Posterior vena cava (tissue), 2 donors: ENCODE data around the gene HMCES. TPM values are rescaled to one million over a fixed set of nuclear protein-coding genes. Genes with fewer than 3 reads are reported as not detected.
A peak's percentile ranks its signal among the peaks of the same experiment; 100 is the strongest.
"Not testable (repeated sequence)": the region's sequence is repeated elsewhere in the genome, so short reads cannot be mapped to it uniquely, and the experiment has no call there.

Experiments used
- DNase-seq: peaks from one replicate; pipeline ENCODE4 v3.0.0-alpha.2; 2020; ENCODE audit warnings: low spot score
- intact Hi-C, 2 donors: fragments of 100-400 bp; cut with DNase I; formaldehyde crosslinking; loops; one replicate each; pipeline versions ENCODE4 v1.14.1 to v1.14.2; 2022 to 2023
- total RNA-seq, 2 donors: library from RNA; stranded (reverse); fragmentation: NEBNext Ultra II Directional; extraction: Animal tissue kit (Norgen Biotek cat#: 25700); gene quantifications; one replicate each; pipeline ENCODE4 v1.2.1, GENCODE V29; 2021
- donor health status: DM: yes; HTN: yes; CAD: no.
- donor health status: DM: yes; HTN: yes; CAD: no.

HMCES gene
- total RNA-seq, 2 donors from 2014 or later: 24.5 to 25.2 TPM

- intact Hi-C loops: no loop called here
- no peak for DNase-seq
These were observed 25.9 kb upstream of the HMCES start for GRCh38 chr3:129252748-129253147.

GRCh38 chr3:129254536-129255230 is 24.0 kb upstream of the HMCES start:
- DNase-seq: peak; percentile 48
- intact Hi-C loops: no loop called here

- no peak for DNase-seq
- intact Hi-C loops: loop anchor here in 1 of 2 donors (1.0 kb wide), 1 partner anchor 225 kb away; no protein-coding TSS in a partner anchor
These were observed 22.4 kb upstream of the HMCES start for GRCh38 chr3:129256270-129256669.

- DNase-seq: peak; percentile 60
- intact Hi-C loops: no loop called here
These were observed 21.1 kb upstream of the HMCES start for GRCh38 chr3:129257609-129258008.

GRCh38 chr3:129259612-129260477 is 18.8 kb upstream of the HMCES start:
- intact Hi-C loops: no loop called here
- no peak for DNase-seq

- intact Hi-C loops: no loop called here
- DNase-seq: no peak
These were observed 18.1 kb upstream of the HMCES start for GRCh38 chr3:129260606-129261005.

- intact Hi-C loops: no loop called here
- no peak for DNase-seq
These were observed 16.8 kb upstream of the HMCES start for GRCh38 chr3:129261894-129262293.

- intact Hi-C loops: no loop called here
These were observed 15.3 kb upstream of the HMCES start for GRCh38 chr3:129263161-129263910.

GRCh38 chr3:129264994-129265393 is 13.7 kb upstream of the HMCES start:
- intact Hi-C loops: not testable (repeated sequence)

More at GRCh38 chr3:129263161-129263910, 15.3 kb upstream of the HMCES start:
- DNase-seq: no peak

GRCh38 chr3:129266651-129267050 is 12.0 kb upstream of the HMCES start:
- DNase-seq: no peak
- intact Hi-C loops: no loop called here

More at GRCh38 chr3:129264994-129265393, 13.7 kb upstream of the HMCES start:
- DNase-seq: not testable (repeated sequence)

- intact Hi-C loops: no loop called here
- no peak for DNase-seq
These were observed 10.3 kb upstream of the HMCES start for GRCh38 chr3:129268396-129268795.

- intact Hi-C loops: no loop called here
- DNase-seq: no peak
These were observed 7.0 kb upstream of the HMCES start for GRCh38 chr3:129271674-129272073.

- intact Hi-C loops: no loop called here
- DNase-seq: no peak
These were observed 2.3 kb upstream of the HMCES start for GRCh38 chr3:129276385-129276784.

- DNase-seq: no peak
- intact Hi-C loops: loop anchor here in 1 of 2 donors (2.0 kb wide), 1 partner anchor 37 kb away; no protein-coding TSS in a partner anchor
These were observed 820 bp upstream of the HMCES start for GRCh38 chr3:129277829-129278271.

- intact Hi-C loops: loop anchor here in 1 of 2 donors (2.0 kb wide), 1 partner anchor 36 kb away; no protein-coding TSS in a partner anchor
- DNase-seq: no peak
These were observed 566 bp downstream of the HMCES start for GRCh38 chr3:129278966-129279906.

GRCh38 chr3:129280183-129280582 is 1.5 kb downstream of the HMCES start:
- DNase-seq: no peak
- intact Hi-C loops: no loop called here

GRCh38 chr3:129281726-129282125 is 3.1 kb downstream of the HMCES start:
- intact Hi-C loops: no loop called here

GRCh38 chr3:129282727-129283327 is 4.2 kb downstream of the HMCES start:
- no peak for DNase-seq
- intact Hi-C loops: no loop called here

More at GRCh38 chr3:129281726-129282125, 3.1 kb downstream of the HMCES start:
- no peak for DNase-seq
